Left lobe of liver (tissue), 2 donors: ENCODE data around the gene COL4A2. TPM values are rescaled to one million over a fixed set of nuclear protein-coding genes. Genes with fewer than 3 reads are reported as not detected.
"Not testable (repeated sequence)": the region's sequence is repeated elsewhere in the genome, so short reads cannot be mapped to it uniquely, and the experiment has no call there.

Source experiments
- ATAC-seq: fragments of 200-7000 bp; cut with Tn5 transposase; one replicate; pipeline ENCODE4 v1.9.1; 2020; ENCODE audit warnings: mild to moderate bottlenecking, moderate library complexity
- DNase-seq: peaks from one replicate; pipeline ENCODE4 v3.0.0-alpha.2; 2020; ENCODE audit warnings: low spot score
- total RNA-seq: library from RNA; stranded (reverse); gene quantifications from one replicate; pipeline ENCODE4 v1.2.1, GENCODE V29; 2021
- donor health status: DM: no; HTN: no; CAD: no; lungs with moderate emphysema.
- donor health status: DM: no; HTN: yes; CAD: no.

COL4A2 gene
- total RNA-seq, 1 donor from 2014 or later, result 12.4 TPM

DNA sequence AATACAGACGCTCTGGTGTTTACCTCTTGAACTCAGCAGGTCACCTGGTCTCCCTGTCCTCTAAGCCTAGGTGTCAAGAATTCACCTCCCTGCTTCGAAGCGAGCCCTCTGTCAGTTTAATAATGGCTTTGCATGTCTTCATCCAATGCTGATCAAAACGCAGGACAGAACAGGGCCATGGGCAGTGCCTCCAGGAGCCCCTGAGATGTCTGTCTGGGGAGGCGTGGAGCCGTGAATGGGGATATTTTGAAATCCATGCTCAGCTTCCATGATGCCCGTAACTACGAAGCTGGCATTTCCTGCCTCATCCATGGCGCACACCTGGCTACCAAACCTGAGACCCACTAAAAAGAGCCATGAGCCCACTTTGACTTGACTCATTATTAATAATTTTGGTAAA, 140.7 kb downstream of the COL4A2 start:
- DNase-seq (no peak), ATAC-seq (no peak)

DNA sequence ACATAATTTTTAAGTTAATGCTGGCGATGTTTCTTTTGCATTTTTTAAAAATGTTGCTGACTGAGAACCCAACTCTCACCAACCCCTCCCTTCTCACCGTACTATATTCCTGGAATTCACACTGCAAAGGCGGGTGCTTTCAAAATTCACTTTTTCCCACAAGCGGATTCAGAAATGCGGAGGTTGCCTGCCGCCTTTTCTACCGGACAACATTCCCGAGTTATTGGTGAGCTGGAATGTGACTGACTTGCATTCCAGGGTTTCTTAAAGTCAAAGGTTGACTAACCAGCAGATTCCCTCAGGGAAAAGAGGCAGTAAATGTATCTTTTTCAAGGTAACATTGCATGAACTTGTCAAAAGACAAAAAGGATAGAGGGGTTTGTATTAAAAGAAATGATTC, 141.1 kb downstream of the COL4A2 start:
- DNase-seq (no peak), ATAC-seq (no peak)

DNA sequence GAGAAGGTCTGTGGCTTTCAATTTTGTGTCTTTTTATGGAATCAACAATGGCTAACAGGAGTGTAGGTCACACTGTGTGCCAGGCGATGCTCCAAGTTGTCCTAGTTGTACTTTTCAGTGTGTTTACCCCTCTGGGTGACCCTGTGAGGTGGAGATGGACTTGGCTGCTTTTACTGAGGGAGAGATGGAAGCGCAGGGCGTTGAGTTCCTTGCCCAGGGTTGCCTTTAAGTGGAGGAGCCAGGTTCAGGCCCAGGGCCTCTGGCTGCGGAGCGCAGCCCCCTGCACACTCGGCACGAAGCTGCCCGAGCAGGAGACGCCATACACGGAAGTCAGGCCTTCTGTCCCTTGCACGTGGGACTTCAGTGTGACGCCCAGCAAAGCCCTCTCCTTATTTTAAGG, 141.6 kb downstream of the COL4A2 start:
- no peak for DNase-seq
- ATAC-seq, result no peak

DNA sequence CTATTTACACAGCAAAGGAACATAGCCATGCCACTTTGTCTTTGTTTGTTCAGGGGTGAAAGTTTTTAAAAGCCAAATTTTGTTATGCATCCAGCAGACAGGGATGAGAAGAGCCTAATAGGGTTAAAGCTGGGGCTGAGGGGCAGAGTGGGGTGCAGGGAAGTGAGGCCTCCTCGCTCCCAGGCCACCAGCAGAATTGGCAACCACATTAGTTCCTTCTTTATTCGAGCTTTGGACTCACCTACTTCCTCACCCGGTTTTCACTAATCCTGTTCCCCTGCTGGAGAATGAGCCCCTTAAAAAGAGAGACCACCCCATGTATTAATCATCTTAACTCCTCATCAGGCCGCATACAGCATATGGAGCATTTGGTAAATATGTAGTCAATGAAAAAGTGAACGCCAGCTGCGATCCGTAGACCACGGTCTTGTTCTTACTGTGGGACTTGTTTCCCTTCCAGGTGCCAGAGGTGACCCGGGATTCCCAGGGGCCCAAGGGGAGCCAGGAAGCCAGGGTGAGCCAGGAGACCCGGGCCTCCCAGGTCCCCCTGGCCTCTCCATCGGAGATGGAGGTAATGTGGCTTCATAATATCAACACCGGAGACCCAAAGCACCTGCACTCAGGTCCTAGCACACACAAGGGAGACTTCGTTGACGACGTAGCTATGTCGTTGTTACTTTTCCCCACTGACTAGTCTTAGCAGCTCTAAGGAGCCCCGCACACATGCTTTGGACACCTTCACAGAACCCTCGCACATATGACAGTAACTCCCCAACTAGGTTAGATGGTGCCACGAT, 142.3 kb downstream of the COL4A2 start:
- DNase-seq (no peak), ATAC-seq (no peak)

DNA sequence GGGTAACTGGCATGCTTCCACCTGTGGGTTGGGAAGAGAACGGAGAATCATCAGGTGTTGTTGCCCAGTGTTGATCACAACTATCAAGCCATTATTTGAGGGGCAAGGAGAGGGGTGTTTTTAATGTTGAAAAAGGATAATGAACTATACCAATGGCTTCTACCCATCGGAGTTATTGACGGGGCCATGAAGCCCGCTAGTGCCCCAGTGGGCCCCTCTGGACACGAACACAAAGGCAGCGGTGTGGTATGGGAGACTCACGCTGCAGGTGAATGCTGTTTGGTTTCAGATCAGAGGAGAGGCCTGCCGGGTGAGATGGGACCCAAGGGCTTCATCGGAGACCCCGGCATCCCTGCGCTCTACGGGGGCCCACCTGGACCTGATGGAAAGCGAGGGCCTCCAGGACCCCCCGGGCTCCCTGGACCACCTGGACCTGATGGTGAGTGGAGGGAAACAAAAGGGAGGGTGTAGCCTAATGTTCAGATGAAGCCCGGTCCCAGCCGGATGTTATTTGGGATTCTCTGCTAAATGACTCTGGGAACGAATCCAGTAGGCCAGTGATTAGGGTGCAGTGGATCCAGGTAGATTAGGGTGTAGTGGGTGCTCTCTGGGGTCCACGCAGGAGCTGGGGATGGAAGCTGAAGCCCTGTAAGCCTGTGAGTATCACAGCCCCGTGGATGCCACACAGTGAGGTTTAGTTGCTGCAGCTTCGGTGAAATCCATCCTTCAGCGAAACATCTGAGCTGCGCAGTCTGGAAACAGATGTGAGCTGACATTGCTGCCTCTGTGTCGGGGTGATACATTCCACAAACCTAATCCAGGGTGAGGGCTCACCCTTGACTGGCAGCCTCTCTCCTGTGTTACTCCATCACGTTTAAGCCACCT, 143.2 kb downstream of the COL4A2 start:
- DNase-seq, result no peak
- no peak for ATAC-seq

DNA sequence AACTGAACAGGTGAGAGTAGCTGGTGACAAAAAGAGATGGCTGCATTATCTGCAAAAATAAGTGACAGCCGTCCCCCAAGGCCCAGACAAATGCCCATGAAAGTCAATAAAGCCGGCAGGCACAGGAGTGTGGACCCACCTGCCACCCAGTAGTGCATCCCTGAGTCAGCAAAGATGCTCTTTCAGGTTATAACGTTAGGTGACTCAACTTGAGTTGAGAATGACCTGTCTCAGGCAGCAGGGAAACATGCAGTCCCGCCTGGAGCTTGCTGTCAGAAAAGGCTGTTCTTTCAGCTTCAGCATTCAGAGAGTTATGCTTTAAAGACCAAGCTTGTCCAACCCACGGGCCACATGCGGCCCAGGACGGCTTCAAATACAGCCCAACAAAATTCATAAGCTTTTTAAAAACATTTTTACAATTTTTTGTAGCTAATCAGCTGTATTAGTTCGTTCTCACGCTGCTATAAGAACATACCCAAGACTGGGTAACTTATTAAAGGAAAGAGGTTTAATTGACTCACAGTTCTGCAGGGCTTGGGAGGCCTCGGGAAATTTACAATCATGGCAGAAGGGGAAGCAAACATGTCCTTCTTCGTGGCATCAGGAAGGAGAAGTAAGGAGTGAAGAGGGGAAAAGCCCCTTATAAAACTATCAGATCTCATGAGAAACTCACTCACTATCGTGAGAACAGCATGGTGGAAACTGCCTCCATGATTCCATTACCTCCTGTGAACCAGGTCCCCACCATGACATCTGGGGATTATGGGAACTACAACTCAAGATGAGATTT, 144.1 kb downstream of the COL4A2 start:
- ATAC-seq, result no peak
- DNase-seq, result no peak

DNA sequence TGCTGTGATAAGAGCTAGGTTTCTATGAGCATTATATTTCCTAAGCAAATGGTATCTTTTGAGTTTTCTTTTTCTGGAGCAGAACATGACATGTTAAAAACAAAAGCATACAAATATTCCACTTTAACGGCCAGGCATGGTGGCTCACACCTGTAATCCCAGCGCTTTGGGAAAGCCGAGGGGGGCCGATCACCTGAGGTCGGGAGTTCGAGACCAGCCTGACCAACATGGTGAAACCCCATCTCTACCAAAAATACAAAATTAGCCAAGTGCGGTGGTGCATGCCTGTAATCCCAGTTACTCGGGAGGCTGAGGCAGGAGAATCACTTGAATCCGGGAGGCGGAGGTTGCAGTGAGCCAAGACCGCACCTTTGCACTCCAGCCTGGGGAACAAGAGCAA, 146.0 kb downstream of the COL4A2 start:
- DNase-seq, ATAC-seq: not testable (repeated sequence)

DNA sequence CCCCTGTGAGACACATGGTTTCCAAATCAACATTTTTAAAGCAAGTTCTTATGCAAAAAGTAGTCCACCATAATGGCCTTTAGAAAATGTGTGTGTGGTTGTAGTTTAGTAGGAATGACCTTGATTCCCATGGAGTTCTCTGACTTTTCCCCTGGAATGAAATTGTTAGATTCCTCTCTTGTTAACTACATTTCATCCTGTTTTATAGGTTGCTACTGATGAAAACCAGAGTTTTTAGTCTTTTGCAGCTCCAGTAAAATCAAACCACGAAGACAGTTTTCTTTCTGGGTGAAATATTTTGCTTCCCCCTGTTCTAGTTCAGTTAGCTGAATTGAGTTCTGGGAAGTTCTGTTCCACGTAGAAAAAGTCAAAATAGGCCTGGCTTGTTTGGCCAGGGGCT, 146.7 kb downstream of the COL4A2 start:
- no peak for ATAC-seq
- DNase-seq, result no peak

DNA sequence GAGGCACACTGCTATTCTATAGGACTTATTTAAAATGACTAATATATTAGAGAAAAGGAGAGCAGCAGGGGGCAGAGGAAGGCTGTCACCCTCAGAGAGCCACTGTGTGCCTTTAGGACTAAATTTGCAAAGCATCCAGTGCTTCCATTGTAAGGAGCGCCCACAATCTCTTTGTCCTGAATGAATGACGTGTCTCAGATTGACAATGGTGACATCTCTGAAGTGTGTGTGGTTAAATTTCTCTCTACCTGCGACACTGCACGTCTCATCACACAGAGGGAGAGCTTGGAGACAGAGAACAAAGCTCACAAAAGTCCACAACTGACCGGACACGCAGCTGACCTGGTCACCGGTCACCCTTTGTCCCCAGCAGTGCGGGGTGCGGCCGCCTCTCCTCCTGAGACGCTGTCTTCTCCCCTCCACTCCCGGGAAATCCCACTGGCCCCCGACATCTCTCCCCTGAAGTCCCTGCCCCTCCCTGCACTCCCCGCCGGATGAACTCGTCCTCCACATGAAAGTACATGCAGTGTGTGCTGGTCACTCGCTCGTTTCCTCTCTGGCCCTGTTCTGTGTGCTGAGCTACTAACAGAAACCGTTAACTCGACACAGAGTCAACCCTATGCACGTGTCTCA, 147.3 kb downstream of the COL4A2 start:
- peak; percentile 64 for ATAC-seq
- no peak for DNase-seq

DNA sequence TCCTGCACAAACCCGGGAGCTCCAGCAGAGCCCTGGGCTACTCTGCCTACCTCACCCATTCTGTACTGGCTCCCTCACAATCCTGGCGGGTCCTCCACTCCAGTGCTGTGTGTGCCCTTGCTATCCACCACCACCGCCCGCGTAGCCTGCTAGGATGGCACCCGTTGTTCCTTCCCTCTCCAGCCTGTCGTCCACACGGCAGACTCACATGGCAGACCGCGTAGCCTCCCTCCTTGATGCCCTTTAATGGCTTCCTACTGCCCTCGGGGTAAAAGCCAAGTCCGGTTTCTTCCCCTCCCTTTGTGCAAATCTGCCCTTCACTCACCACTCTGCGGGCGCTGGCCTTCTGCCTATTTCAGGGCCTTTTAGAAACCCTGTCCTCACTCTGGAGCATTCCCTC, 147.9 kb downstream of the COL4A2 start:
- ATAC-seq (peak; percentile 5), DNase-seq (no peak)

DNA sequence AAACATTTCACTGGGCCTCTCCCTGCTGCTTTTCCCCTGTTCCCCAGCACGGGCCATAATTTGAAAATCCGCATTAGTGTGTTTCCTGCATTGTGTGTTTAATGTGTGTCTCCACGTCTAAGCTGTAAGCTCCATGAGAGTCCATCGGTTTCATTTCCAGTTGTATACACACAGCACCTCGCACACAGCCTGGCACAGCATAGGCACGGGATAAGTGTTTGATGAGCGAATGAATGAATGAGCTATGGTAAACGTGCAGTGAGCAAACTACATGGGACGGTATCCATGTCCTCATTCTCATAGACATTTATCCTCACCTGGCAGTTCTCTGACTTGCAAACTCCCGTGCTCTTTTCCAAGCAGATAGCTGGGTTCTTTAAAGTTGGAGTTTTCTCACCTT, 148.4 kb downstream of the COL4A2 start:
- no peak for ATAC-seq
- no peak for DNase-seq

DNA sequence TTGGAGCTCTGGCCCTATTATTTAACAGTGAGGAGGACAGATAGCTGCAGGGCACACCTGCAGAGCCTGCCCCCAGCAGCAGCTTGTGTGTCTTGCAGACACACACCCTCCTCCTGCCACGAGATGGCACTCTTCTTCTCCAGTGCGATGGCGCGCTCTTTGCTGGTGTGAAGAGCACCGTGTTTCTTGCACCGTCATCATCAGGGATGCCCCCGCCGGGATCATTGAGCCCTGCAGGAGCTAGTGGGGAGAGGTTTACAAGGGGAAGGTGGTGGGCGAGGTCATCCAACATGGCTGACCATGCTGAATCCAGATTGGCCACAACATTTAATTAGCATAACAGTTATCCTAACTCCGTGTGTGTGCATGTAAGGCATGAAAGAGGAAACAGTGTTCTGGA, 148.9 kb downstream of the COL4A2 start:
- DNase-seq, result peak; percentile 83
- ATAC-seq, result peak; percentile 96

DNA sequence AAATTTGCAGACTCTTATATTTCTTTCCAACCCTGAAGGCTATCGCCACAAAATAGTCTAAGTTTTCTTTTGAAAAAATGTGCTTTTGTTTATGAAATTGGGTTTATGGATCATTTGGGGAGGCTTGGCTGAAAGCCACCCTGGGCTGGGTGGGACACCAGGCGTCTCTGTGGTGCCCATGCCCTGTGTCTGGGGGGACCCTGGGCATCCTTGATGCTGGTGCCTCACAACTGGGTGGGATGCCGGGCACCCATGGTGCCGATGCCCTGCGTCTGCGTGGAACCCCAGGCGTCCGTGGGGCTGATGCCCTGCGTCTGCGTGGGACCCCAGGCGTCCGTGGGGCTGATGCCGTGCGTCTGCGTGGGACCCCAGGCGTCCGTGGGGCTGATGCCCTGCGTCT, 149.5 kb downstream of the COL4A2 start:
- ATAC-seq (no peak), DNase-seq (no peak)

DNA sequence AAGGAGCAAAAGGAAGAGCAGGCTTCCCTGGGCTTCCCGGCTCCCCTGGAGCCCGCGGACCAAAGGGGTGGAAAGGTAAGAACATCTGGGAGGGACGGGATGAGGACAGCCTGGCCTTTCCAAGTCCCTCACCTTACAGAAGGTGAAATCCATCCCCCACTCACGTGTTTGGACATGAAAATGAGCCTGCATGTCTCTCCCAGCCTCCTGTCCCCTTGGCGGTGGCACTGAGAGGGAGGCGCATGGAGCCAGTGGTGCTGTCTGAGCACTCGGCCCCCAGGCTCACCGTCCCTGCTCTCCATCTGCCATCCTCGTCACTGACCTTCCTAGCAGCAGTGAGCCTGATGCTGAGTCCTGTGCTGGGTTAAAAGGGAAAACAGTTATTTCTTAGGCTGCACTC, 150.3 kb downstream of the COL4A2 start:
- DNase-seq (no peak), ATAC-seq (no peak)

DNA sequence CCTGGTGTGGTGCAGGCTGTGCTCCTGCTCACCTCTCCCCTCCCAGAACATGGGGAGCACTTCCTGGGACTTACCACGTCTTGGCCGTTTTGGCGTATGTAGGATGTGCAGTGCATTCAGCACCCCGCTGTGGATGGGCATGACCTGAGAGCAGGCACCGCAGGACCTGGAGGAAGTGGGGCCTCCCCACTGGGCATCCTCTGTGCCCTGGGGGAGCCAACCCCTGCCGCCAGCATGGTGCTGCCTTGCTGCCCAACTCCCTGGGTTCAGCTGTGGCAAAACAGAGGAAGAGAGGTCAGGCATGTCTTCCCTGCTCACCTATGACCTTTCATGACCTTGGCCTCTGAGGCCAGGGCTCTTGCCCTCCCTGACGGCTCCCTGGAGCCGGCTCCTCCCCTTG, 150.9 kb downstream of the COL4A2 start:
- no peak for DNase-seq
- ATAC-seq, result no peak

DNA sequence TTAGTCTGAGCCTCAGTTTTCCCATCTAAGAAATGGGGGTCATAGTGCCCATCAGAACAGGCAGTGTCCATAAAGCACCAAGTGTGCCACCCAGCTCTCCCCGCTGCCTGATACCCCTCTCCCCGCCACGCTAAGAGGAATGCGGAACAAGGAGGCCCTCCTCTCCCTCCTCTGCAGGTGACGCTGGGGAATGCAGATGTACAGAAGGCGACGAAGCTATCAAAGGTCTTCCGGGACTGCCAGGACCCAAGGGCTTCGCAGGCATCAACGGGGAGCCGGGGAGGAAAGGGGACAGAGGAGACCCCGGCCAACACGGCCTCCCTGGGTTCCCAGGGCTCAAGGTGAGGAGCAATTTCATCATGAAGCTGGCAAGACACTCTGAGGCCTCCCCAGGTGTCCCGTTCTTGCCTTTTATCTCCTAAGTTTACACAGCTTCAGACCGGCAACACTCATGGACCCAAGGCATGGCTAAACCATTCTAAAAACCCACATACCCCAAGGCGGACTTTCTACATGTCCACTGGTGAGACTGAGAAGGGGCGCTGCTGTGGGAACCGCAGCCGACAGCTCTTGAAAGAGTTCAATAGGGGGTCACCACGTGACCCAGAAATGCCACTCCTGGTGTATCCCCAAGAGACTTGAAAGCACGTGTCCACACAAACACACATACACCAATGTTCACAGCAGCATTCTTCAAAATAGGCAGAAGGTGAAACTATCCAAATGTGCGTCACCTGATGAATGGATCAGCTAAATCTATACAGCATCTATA, 151.7 kb downstream of the COL4A2 start:
- ATAC-seq, result no peak
- no peak for DNase-seq

DNA sequence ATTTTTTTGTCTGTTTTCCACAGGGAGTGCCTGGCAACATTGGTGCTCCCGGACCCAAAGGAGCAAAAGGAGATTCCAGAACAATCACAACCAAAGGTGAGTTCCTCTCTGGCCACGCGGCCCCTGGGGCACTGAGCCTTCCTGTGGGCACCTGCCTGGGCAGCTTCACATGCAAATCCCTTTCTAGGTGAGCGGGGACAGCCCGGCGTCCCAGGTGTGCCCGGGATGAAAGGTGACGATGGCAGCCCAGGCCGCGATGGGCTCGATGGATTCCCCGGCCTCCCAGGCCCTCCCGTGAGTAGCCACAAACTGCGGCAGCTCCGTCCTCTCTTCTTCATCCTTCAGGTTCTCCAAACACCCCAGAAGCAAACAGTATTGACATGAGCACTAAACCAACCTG, 155.0 kb downstream of the COL4A2 start:
- ATAC-seq (no peak), DNase-seq (no peak)

DNA sequence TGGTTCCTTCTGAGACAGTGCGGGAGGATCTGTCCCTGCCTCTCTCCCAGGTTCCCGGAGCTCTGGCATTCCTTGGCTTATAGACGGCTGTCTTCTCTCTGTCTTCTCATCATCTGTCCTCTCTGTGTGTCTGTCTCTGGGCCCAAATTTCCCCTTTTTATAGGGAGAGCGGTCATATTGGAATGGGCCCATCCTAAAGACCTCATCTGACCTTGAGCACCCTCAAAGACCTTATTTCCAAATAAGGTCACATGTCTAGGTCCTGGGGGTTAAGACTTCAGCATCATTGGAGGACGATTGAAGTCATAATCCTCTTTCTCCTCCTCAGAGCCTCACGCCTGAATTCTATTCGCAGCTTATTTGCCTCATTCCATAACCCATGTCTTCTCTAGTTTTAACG, 156.1 kb downstream of the COL4A2 start:
- ATAC-seq (no peak), DNase-seq (no peak)

DNA sequence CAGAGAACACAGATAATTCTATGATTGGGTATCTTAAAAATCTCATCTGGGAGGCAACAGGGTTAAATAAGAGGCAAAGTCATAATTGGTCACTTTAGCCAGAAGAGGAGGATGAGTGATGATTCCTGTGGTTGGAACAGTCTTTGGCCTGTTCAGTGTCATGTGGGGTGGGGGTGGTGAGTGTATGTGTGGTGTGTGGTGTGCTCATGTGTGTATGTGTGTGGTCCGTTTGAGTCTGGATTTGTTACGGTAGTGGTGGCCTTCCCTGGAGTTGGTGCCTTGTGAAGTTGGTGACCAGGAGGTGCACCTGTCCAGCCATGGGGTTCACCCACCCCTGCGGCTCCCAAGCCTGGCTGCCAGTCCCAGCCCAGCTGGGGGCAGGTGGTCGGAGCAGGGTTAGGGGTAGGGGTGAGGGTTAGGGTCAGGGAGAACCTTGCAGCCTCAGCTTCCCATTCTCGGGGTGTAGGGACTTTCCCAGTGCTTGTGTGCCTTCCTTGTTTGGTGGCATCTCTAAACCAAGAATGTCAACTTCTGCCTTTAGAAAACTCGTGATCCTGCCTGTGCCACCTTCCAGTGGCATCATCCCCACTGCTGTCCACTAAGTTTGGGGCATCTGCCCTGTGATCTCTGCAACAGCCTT, 156.9 kb downstream of the COL4A2 start:
- DNase-seq (no peak), ATAC-seq (no peak)
